Renal cortical epithelial cell (primary cell): ENCODE measurements around the gene ZNRF4. TPM values are rescaled to one million over a fixed set of nuclear protein-coding genes. Genes with fewer than 3 reads are reported as not detected.

Experiments
- DNase-seq: peaks from one replicate; pipeline ENCODE4 v3.0.0-alpha.2; 2011; ENCODE audit warnings: low read depth
- total RNA-seq: library from RNA; depleted of rRNA; stranded (reverse); fragments of >200 nt; gene quantifications from 2 replicates; pipeline ENCODE4 v1.2.3, GENCODE V29; 2014

ZNRF4 gene
- total RNA-seq, 1 donor from 2014 or later = not detected

DNA sequence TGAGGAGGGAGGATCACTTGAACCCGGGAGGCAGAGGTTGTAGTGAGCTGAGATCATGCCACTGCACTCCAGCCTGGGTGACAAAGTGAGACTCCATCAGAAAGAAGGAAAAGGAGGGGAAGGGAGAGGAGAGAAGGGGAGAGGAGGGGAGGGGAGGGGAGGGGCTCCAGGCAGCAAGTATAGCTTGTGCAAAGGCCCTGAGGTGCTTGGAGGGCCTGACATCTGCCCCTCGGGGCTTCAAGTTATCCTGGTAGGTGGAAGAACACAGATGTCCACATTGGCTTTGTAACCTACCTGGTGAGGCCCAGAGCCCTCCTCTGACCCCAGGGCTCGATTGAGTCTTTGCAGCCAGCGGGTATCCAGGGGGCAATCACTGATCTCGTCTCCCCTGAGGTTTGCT is 11.5 kb upstream of the ZNRF4 start:
- no peak for DNase-seq

DNA sequence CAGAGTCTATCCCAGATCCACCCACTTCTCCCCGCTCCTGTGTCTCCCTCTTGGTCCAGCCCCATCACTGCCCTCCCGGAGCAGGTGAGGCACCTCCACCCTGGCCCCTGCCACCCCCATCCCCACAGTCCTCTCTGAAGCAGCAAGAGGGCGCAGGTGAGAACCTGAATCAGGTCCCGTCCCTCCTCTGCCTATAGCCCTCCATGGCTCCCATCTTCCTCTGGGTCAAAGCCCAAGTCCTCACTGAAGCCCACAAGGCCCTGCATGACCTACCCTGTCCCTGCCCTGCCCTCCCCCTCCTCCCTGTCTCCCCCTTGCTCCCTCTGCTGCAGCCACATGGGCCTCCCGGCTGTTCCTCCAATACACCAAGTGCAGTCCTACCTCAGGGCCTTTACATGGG is 10.8 kb upstream of the ZNRF4 start:
- DNase-seq = no peak

DNA sequence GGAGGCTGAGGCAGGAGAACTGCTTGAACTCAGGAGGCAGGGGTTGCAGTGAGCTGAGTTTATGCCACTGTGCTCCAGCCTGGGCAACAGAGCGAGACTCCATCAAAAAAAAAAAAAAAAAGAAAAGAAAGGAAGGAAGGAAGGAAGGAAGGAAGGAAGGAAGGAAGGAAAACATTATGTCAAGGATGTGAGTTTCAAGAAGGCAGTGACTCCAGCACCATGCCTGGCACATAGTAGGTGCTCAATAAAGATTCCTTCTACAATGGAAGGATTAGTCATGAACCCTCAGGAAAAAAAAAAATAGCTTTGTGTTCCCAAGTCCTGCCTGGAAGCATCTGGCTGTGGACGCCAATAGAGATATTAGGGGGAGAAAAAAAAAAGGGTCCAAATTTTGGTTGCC is 10.1 kb upstream of the ZNRF4 start:
- DNase-seq = no peak

DNA sequence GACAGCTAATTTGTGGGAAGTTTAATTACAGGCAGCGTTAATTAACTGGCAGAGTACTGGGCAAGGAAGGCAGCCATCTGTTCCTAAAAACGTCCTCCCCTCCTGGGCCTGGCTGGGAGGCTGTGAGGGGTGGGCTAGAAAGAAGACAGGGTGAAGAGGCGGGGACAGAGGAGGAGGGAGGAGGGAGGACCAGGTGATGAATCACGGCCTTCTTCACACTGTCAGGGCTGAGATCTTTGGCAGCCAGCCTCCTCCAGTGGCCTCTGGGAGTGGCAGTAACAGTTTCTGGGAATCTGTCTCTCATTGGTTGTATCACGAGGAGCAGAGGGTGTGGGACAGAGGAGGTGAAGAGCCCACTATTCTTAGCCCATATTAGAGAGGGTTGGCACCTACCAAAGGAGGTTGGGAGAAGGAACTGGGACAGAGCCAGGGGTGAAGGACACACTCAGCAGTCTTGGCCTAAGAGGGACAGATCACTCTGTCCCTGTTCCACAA is 9.6 kb upstream of the ZNRF4 start:
- DNase-seq = no peak

DNA sequence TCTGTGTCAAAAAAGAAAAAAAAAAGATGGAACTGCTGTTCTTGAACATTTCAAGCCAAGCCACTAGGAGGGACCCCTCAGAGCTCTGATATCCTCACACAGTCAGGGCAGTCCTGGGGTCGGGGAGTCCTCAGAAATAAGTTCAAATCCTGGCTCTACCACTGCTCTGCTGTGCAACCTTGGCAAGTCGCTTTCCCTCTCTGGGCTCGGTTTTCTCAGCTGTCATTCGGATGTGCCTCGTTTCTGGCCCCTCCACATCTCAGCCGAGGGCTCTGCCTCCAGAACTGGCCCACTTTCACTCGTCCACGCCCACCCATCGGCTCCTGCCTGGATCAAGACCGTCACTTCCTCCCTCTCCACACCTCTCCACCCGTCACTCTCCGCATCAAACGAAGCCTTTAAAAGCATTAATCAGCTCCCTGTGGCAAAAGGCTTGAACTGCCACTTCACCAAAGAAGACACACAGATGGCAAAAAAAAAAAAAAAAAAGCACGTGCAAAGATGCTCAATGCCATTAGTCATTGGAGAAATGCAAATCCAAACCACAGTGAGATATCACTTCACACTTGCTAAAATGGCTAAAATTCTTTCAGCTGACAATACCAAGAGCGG is 7.4 kb upstream of the ZNRF4 start:
- no peak for DNase-seq

DNA sequence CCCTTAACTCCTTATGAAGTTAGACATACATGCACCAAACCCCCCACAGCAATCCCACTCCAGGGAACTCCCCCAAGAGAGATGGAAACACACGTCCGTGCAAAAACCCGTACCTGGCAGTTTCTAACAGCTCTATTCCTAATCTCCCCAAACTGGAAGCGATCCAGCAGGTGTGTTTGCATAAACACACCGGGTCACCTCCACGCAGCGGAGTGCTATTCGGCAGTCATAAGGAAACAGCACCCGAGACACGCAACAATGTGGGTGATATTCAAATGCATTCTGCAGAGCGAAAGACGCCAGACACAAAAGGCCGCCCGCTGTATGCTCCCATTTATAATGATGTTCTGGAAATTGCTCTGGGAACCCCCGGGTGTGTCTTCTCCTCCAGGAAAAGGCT is 6.8 kb upstream of the ZNRF4 start:
- no peak for DNase-seq

DNA sequence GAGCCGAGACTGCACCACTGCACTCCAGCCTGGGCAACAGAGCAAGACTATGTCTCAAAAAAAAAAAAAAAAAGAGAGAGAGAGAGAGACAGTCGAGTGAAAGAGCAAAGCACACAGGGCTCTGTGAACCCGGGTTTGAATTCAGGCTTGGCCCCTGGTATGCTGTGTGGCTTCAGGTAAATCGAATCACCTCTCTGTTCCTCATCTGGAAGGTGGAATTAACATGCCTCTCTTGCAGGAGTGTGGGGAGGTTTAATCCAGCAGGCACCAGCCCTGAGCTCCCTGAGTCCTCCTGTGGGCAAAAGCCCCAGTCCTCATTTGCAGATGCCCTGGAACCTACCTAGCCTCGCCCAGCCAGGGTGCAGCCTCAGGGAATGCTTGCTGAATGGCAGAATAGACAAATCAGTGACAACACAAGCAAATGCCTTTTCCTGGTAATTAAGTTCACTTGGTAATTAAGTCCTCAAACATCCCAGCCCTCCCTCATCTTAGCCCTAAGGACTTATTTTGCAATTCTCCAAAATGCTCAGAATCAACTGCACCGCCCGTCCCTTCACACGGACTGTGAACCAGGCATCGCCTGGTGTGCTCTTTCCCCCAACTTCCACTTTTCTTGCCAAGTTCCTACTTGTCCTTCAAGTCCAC is 4.6 kb upstream of the ZNRF4 start:
- no peak for DNase-seq

DNA sequence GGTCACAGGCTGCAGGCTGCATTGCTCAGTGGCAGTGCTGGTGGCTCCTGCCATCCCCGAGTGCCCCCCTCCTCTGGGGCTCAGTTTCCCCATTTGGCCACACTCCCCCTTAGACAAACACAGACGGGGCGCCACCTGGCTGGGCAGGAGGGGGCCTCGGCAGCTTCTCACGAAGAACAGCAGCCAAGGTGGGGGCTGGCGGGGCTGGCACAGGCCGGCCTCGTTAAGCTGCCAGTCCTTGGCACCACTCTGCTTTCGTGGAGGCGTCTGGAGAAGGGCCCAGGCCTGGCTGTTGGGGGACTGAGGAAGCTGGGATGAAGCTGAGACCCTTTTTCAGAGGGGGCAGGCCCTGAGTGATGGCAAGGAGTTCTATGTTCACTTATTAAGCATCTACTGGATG is 3.7 kb upstream of the ZNRF4 start:
- no peak for DNase-seq

DNA sequence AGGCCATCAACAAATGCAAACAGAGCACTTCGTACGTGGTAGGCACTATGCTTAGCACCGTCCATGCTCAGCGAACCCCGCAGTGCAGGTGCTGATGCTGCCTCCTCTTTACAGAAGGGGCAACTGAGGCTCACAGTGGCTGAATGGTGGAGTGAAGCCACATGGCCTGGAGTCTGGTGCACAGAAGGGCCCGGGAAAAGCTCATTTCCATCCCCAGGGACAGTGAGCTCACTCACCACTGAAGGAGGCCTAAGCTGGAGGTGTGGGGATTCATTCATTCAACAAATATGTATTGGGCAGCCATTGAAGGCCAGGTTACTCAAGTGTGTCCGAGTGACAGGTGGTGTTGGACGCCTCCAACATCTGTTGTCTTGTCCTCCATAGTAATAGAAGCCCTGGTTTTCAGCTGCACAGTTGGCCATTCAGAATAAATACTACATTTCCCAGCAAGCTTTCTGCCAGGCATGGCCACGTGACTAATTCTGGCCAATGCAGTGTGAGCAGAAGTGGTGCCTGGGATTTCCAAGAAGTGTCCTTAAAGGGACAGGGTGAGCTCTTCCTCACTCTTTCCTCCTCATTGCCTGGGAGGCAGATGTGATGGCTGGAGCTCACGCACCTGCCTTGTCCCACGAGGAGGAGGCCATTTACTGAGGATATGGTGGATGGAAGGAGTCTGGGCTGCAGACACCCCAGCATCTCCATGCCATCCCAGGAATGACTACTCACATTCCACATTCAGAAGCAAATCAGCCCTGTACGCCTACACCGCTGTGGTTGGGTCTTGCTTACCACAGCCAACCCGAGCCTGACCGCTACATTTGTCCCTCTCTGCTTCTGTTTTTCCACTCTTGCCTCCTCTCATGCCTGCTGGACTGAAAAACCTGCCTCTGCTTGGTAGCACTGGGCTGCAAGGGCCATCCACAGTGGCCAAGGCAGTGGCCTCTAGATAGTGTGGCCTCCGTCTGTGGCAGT is 2.3 kb upstream of the ZNRF4 start:
- no peak for DNase-seq

DNA sequence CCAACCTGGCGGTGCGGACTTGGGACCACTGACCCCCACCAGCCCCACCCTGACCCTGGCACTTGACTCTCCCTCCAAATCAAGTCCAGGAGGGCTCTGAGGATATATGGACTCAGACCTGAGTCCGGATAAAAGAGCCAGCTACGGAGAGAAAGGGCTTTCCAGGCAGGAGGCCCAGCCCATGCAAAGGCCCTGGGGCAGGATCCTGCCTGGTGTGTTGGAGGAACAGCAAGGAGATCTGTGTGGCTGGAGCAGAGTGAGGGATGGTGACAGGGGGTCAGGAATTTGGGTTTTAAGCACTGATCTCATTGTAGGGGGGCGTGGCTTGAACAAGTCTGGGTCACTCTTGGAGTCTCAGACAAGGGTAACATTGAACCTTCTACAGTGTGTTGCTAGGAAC is 474 bp upstream of the ZNRF4 start:
- DNase-seq = no peak

DNA sequence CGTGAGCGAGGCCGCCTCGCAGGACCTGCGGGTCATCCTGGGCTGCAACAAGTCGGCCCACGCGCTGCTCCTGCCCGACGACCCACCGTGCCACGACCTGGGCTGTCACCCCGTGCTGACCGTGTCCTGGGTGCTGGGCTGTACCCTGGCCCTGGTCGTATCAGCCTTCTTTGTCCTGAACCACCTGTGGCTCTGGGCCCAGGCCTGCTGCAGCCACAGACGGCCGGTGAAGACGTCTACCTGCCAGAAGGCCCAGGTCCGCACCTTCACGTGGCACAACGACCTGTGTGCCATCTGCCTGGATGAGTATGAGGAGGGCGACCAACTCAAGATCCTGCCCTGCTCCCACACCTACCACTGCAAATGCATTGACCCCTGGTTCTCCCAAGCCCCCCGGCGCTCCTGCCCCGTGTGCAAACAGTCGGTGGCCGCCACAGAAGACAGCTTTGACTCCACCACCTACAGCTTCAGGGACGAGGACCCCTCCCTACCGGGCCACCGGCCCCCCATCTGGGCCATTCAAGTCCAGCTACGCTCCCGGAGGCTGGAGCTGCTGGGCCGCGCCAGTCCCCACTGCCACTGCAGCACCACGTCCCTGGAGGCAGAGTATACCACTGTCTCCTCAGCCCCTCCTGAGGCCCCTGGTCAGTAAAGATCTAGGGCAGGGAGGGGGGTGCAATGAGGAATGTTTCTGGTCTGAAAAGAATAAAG is 1.1 kb downstream of the ZNRF4 start:
- DNase-seq = no peak

DNA sequence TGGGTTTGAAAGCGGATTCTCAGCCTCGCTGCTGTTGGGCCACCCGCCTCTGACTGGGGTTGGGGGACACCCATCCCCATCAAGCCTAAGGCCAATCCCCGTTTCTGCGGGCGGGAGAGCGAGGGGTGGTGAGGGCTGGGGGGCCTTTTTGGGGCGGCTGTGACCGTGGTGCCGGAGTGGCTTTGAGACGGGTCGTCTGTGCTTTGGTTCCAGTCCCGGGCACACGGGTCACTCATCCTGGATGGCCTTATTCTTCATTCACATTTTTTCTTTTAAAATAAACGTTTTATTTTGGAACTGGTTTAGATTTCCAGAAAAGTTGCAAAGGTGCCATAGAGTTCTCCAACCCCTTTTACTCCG is 1.6 kb downstream of the ZNRF4 start:
- DNase-seq = no peak

DNA sequence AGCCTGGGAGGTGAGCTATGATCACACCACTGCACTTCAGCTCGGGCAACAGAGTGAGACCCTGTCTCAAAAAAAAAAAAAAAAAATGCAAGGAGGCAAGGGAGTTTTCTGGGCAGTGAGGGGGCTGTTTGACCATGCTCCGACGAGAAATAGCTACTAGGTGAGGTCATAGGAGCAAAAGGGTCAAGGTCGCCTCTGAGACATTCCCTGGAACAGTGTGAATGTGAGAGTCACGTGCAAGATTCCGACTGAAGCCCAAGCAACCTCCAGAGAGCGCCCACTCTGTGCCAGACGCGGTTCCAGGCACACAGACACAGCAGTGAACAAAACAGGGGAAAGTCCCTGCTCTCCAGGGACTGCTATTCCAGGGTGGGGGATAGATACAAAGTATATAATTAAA is 2.5 kb downstream of the ZNRF4 start:
- no peak for DNase-seq

DNA sequence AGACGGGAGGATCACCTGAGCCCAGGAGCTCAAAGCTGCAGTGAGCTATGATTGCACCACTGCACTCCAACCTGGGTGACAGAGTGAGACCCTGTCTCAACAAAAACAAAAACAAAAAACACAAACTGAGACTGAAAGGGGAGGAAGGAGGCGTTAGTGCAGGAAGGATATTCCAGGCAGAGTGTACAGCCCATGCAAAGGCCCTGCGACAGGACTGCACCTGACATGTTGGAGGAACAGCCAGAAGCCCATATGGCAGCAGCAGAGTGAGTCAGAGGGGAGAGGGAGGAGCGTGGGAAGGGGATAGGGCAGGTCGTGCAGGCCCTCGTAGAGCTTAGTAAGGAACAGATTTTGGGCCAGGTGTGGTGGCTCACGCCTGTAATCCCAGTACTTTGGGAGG is 3.2 kb downstream of the ZNRF4 start:
- DNase-seq = no peak

DNA sequence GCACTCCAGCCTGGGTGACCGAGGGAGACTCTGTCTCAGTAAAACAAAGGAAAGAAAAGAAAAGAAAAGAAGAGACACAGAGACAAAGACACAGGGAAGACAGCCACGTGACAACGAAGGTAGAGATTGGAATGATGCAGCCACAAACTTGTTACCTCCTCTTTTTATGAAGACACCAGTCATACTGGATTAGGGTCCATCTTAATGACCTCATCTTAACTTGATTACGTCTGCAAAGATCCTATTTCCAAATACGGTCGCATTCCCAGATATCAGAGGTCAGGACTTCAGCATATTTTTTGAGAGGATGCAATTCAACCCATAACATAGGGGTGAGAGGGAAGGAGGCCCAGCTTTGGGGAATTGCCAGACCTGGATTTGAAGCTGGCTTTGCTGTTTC is 4.1 kb downstream of the ZNRF4 start:
- DNase-seq = no peak

DNA sequence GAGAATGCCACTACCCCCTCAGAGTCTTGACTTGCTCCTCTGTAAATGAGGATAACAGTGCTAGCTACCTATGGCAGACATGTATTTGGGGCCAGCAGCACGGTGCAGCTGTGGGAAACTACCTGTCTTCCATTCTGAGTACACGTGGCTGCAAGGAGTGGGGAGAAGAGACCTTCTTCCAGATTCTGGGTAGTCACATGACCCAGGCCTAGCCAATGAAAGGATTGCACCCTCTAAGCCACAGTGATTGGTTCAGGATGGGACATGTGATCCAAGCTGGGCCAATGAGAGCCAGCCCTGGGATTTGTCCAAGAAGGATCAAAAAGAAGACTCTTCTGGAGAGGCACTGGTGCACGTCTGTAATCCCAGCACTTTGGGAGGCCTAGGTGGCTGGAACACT is 5.5 kb downstream of the ZNRF4 start:
- no peak for DNase-seq

DNA sequence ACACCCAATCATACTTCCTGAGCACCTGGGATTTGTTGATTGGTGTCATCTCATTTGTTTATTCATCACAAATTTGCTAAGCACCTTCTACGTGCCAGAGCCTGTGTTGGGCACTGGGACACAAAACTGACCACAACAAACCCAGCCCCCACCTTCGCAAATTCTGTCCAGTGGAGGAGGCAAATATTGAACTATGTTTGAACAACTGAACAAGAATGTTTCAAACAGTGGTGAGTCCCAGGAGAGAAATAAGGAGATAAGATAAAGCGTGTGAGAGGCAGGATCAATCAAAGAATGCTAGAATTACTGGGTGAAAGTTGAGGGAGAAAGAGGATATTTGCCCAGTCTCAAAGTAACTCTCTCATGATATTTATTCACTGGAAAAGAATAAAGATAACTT is 8.7 kb downstream of the ZNRF4 start:
- no peak for DNase-seq

DNA sequence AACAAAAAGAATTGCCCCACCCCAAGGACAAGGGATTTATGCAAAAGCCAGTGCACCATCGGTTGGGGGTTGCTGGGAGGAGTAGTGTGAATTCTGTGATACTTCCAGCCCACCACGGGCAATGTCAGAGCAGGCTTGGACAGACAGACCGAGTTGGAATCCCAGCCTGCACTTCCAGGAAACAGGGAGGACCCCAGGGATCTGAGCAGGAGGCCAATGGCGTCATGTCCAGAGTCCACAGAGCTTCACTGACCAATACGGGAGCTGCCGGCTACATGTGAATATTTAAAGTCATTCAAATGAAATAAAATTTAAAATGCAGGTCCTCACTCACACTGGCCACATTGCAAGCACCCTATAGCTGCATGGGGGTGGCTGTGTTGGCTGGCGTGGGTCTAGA is 10.9 kb downstream of the ZNRF4 start:
- DNase-seq = no peak

DNA sequence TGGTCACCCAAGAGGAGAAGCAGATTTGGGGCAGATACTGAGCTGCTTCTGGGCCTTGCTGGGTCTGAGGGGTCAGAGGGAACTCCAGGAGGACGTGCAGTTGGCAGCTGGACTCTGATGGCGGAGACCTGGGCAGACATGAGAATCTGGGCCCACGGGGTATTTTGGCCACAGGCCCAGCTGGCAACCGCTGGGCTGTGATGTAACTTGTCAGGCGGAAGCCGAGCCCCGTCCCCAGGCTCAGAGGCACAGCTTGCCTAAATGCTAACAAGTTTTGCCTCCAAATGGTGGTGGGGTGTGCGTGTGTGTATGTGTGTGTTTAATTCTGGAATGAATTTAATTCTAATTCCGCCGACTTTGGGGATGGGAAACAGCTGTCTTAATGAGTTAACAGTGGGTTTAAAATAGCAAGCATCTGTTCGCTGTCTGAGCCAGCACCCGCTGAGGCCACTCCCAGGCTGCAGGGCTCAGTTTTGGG is 11.6 kb downstream of the ZNRF4 start:
- DNase-seq = no peak

DNA sequence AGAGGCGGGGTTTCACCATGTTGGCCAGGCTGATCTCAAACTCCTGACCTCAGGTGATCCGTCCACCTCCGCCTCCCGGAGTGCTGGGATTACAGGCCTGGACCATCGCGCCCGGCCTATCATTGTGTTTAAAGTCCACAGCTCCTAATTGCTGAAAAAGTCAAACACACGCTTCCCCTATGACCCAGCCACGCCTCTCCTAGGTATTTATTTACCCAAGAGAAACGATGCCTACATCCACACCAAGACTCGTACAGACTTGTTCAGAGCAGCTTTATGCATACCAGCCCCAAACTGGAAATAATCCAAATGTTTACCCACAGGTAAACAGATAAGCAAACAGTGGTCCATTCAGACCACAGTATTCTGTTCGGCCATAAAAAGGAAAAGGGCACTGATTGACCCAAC is 15.1 kb downstream of the ZNRF4 start:
- DNase-seq = peak; percentile 33

DNA sequence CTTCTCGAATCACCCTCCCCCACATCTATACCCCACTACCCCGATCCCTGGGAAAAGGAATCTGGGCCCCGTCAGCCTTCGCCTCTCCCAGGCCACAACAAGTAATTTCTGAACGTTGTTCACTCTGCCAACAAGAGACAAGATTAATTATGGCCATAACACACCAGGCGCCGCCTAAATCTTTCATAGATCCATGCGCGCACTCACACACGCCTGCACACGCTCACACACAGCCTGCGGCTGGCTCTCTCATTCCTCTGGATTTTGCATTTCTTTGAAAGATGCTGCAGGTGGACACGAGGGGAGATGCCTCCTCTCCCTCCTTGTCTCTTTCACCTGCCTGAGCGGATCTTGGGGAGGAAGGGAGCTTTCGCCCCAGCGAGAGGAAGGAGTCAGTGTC is 17.1 kb downstream of the ZNRF4 start:
- no peak for DNase-seq

DNA sequence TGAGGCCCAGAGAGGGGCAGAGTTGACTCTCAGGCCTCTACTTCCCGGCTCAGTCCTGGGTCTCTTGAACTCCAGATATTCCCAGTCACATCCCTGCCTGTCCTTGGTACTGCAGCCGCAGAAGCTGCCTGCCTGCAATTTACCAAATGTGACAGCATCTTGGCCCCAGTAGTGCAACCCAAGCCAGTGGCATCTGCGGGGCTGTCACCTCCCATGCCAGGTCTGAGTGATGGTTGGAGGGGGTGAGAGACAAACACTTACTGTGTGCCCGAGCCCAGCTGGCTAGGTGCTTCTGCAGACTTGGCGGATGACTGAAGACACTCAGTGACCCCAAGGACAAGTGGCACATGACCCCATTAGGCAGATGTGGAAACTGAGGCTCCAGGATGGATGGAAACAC is 18.4 kb downstream of the ZNRF4 start:
- no peak for DNase-seq
